Liver (tissue), 3 donors: ENCODE measurements around the gene PIK3CA.
"Not testable (repeated sequence)": the region's sequence is repeated elsewhere in the genome, so short reads cannot be mapped to it uniquely, and the experiment has no call there.

ENCODE experiments used
- ATF3 ChIP-seq: IDR thresholded peaks from 2 replicates; pipeline ENCODE4 v1.6.1; 2016; ENCODE audit warnings: antibody characterized with exemption
- CTCF ChIP-seq: fragments of 150-350 bp; IDR thresholded peaks from 2 replicates; pipeline ENCODE4 v1.5.1; 2017; ENCODE audit warnings: improper control_type of control experiment, low read depth, low read length; ENCODE audit not compliant: missing input control
- GABPA ChIP-seq, 2 donors: IDR thresholded peaks in 1 of 2; conservative IDR thresholded peaks in 1 of 2; 2 replicates each; pipeline ENCODE4 v1.6.1; 2016; ENCODE audit warnings: antibody characterized with exemption in 2 of 2, mild to moderate bottlenecking in 1 of 2, moderate library complexity in 1 of 2
- HNF4G ChIP-seq: IDR thresholded peaks from 2 replicates; pipeline ENCODE4 v1.6.1; 2016; ENCODE audit warnings: antibody characterized with exemption
- JUND ChIP-seq, 2 donors: IDR thresholded peaks; 2 replicates each; pipeline ENCODE4 v1.6.1; 2016; ENCODE audit warnings: antibody characterized with exemption in 2 of 2
- MAX ChIP-seq: IDR thresholded peaks from 2 replicates; pipeline ENCODE4 v1.6.1; 2016; ENCODE audit warnings: antibody characterized with exemption
- YY1 ChIP-seq: IDR thresholded peaks from 2 replicates; pipeline ENCODE4 v1.6.1; 2016; ENCODE audit warnings: antibody characterized with exemption, mild to moderate bottlenecking
- ZBTB33 ChIP-seq: IDR thresholded peaks from 2 replicates; pipeline ENCODE4 v1.6.1; 2016; ENCODE audit warnings: antibody characterized with exemption
- donor health status: healthy.
- donor health status: healthy.

- TF ChIP-seq ZBTB33; ATF3; CTCF; GABPA (IDR thresholded peaks at IDR 0.05 in 1 of 2, conservative IDR thresholded peaks at IDR 0.05 in 1 of 2); YY1; HNF4G; JUND (IDR thresholded peaks at IDR 0.05); MAX: not testable (repeated sequence)
These were observed 112.0 kb downstream of the PIK3CA start for GRCh38 chr3:179259959-179260756.
